GM19099 (cell line): Measurements from ENCODE around the gene CDH6.

Experiments
- POLR2A ChIP-seq: IDR thresholded peaks from 3 replicates; pipeline ENCODE4 v1.6.1; 2011; ENCODE audit warnings: low read depth; ENCODE audit not compliant: insufficient read length; ENCODE audit errors: extremely low read depth

CDH6 gene

GRCh38 chr5:31225118-31225517 lies 31.6 kb downstream of the CDH6 start:
- no peak for TF ChIP-seq POLR2A

- TF ChIP-seq POLR2A: no peak
Observed at GRCh38 chr5:31225613-31226012, 32.1 kb downstream of the CDH6 start.

- TF ChIP-seq POLR2A: no peak
Observed at GRCh38 chr5:31226651-31227050, 33.2 kb downstream of the CDH6 start.

- TF ChIP-seq POLR2A: no peak
Observed at GRCh38 chr5:31229266-31229665, 35.8 kb downstream of the CDH6 start.

- no peak for TF ChIP-seq POLR2A
Observed at GRCh38 chr5:31231177-31231838, 37.8 kb downstream of the CDH6 start.

GRCh38 chr5:31232273-31232888 lies 38.9 kb downstream of the CDH6 start:
- TF ChIP-seq POLR2A: no peak

- TF ChIP-seq POLR2A: no peak
Observed at GRCh38 chr5:31235381-31235780, 41.9 kb downstream of the CDH6 start.

GRCh38 chr5:31236339-31236738 lies 42.9 kb downstream of the CDH6 start:
- TF ChIP-seq POLR2A: no peak

- no peak for TF ChIP-seq POLR2A
Observed at GRCh38 chr5:31237174-31237573, 43.7 kb downstream of the CDH6 start.

- TF ChIP-seq POLR2A: no peak
Observed at GRCh38 chr5:31238497-31238896, 45.0 kb downstream of the CDH6 start.

- no peak for TF ChIP-seq POLR2A
Observed at GRCh38 chr5:31244921-31245320, 51.4 kb downstream of the CDH6 start.

GRCh38 chr5:31247381-31247780 lies 53.9 kb downstream of the CDH6 start:
- TF ChIP-seq POLR2A: no peak

GRCh38 chr5:31250201-31250600 lies 56.7 kb downstream of the CDH6 start:
- TF ChIP-seq POLR2A: no peak

- no peak for TF ChIP-seq POLR2A
Observed at GRCh38 chr5:31251032-31251431, 57.5 kb downstream of the CDH6 start.

GRCh38 chr5:31255041-31255440 lies 61.6 kb downstream of the CDH6 start:
- TF ChIP-seq POLR2A: no peak

GRCh38 chr5:31268256-31268655 lies 74.8 kb downstream of the CDH6 start:
- no peak for TF ChIP-seq POLR2A

GRCh38 chr5:31268686-31269085 lies 75.2 kb downstream of the CDH6 start:
- no peak for TF ChIP-seq POLR2A
